HepG2 (cell line): ENCODE measurements around the gene ETV3L. TPM values are rescaled to one million over a fixed set of nuclear protein-coding genes. Genes with fewer than 3 reads are reported as not detected.

Experiments
- CREB1 ChIP-seq, 2 experiments: fragments of 450-650 bp in 1 of 2; IDR thresholded peaks; 2 replicates each; pipeline ENCODE4 v1.6.1; 2016 to 2017; ENCODE audit warnings: control low read depth in 1 of 2, mild to moderate bottlenecking in 1 of 2, missing compliant biosample characterization in 1 of 2, missing genetic modification characterization in 1 of 2
- PCBP1 ChIP-seq: fragments of 200-400 bp; formaldehyde crosslinking; IDR thresholded peaks from 2 replicates; pipeline ENCODE4 v1.6.1; 2017; ENCODE audit warnings: mild to moderate bottlenecking, low read depth, low read length, borderline replicate concordance
- RFX1 ChIP-seq: fragments of 450-650 bp; IDR thresholded peaks from 2 replicates; pipeline ENCODE4 v1.6.1; 2017
- THAP9 ChIP-seq: sonication (generic); formaldehyde crosslinking; IDR thresholded peaks from 2 replicates; pipeline ENCODE4; 2020; ENCODE audit warnings: missing genetic modification reagents, mild to moderate bottlenecking, borderline replicate concordance
- UBTF ChIP-seq: sonication (generic); formaldehyde crosslinking; IDR thresholded peaks from 2 replicates; pipeline ENCODE4 v1.4.0; 2020; ENCODE audit warnings: mild to moderate bottlenecking, missing genetic modification reagents
- ZKSCAN8 ChIP-seq: IDR thresholded peaks from 2 replicates; pipeline ENCODE4 v1.6.1; 2016; ENCODE audit warnings: borderline replicate concordance, missing genetic modification reagents, missing compliant biosample characterization
- ZNF138 ChIP-seq: sonication (generic); formaldehyde crosslinking; IDR thresholded peaks from 2 replicates; pipeline ENCODE4 v1.5.0; 2020; ENCODE audit warnings: mild to moderate bottlenecking, low read depth, missing genetic modification reagents
- ZNF17 ChIP-seq: sonication (generic); formaldehyde crosslinking; IDR thresholded peaks from 2 replicates; pipeline ENCODE4 v1.5.0; 2020; ENCODE audit warnings: mild to moderate bottlenecking, missing genetic modification reagents
- ZNF256 ChIP-seq: sonication (generic); formaldehyde crosslinking; conservative IDR thresholded peaks from 2 replicates; pipeline ENCODE4 v1.4.0; 2020; ENCODE audit warnings: missing genetic modification reagents
- ZNF326 ChIP-seq: sonication (generic); formaldehyde crosslinking; IDR thresholded peaks from 2 replicates; pipeline ENCODE4 v1.4.0; 2020; ENCODE audit warnings: missing genetic modification reagents, borderline replicate concordance
- ZNF44 ChIP-seq: sonication (generic); formaldehyde crosslinking; IDR thresholded peaks from 2 replicates; pipeline ENCODE4 v1.5.1; 2020; ENCODE audit warnings: mild to moderate bottlenecking, missing genetic modification reagents
- ZNF503 ChIP-seq: sonication (generic); formaldehyde crosslinking; IDR thresholded peaks from 2 replicates; pipeline ENCODE4 v1.4.0; 2020; ENCODE audit warnings: missing genetic modification reagents
- ZNF570 ChIP-seq: sonication (generic); formaldehyde crosslinking; IDR thresholded peaks from 2 replicates; pipeline ENCODE4 v1.4.0; 2020; ENCODE audit warnings: mild to moderate bottlenecking, missing genetic modification reagents, borderline replicate concordance
- ZNF883 ChIP-seq: sonication (generic); formaldehyde crosslinking; IDR thresholded peaks from 2 replicates; pipeline ENCODE4 v1.5.1; 2020; ENCODE audit warnings: mild to moderate bottlenecking, missing genetic modification reagents; ENCODE audit errors: not compliant biosample characterization
- polyA plus RNA-seq, 8 experiments: library from polyadenylated mRNA; depleted of rRNA in 3 of 8; stranded (reverse) in 7 of 8; unstranded in 1 of 8; fragments of >200 nt; fragmentation: Illumina TruSeq in 4 of 8; extraction: Trizol in 4 of 8; gene quantifications; 2 replicates each; pipeline versions ENCODE4 v1.2.1 to v1.2.3, GENCODE V29; 2011 to 2016; ENCODE audit warnings: low read depth in 4 of 8, missing spikeins in 1 of 8, mixed read lengths in 1 of 8; ENCODE audit not compliant: insufficient read depth in 1 of 8
- total RNA-seq, 5 experiments: library from RNA; depleted of rRNA; stranded (reverse); fragments of >200 nt; fragmentation: Illumina TruSeq; extraction: Trizol; gene quantifications; 2 replicates each; pipeline ENCODE4 v1.2.3, GENCODE V29; 2016; ENCODE audit warnings: low read depth in 1 of 5
- TF ChIP-seq, protein P1 (sequence below): sonication (generic); formaldehyde crosslinking; IDR thresholded peaks from 2 replicates; pipeline ENCODE4 v1.4.0; 2020; ENCODE audit warnings: low read depth, mild to moderate bottlenecking, missing genetic modification reagents
- TF ChIP-seq, protein P2 (sequence below): sonication (generic); formaldehyde crosslinking; IDR thresholded peaks from 2 replicates; pipeline ENCODE4 v1.9.0; 2021; ENCODE audit warnings: missing genetic modification reagents, borderline replicate concordance

Gene ETV3L
- total and polyA plus RNA-seq, 2 of the 13 experiments (the other 11 are each of a cell fraction or from before 2014, with no cell fraction given), result not detected

DNA sequence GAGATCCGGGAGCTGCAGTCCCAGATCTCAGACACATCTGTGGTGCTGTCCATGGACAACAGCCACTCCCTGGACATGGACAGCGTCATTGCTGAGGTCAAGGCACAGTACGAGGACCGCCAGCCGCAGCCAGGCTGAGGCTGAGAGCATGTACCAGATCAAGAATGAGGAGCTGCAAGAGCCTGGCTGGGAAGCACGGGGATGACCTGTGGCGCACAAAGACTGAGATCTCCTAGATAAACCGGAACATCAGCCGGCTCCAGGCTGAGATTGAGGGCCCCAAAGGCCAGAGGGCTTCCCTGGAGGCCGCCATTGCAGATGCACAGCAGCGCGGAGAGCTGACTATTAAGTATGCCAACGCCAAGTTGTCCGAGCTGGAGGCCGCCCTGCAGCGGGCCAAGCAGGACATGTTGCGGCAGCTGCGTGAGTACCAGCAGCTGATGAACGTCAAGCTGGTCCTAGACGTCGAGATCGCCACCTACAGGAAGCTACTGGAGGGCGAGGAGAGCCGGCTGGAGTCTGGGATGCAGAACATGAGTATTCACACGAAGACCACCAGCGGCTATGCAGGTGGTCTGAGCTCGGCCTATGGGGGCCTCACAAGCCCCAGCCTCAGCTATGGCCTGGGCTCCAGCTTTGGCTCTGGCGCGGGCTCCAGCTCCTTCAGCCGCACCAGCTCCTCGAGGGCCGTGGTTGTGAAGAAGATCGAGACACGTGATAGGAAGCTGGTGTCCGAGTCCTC, 25.5 kb downstream of the ETV3L start (continued):
- TF ChIP-seq ZNF503 (CRISPR knock-in tag) (no peak), CREB1 (IDR thresholded peaks at IDR 0.05) (no peak), CREB1 (CRISPR knock-in tag; IDR thresholded peaks at IDR 0.05) (no peak), ZKSCAN8 (no peak), THAP9 (CRISPR knock-in tag) (no peak; the same call in 1 of the 2 replicates), ZNF44 (CRISPR knock-in tag) (no peak), PCBP1 (no peak), ZNF17 (CRISPR knock-in tag) (no peak), RFX1 (no peak), UBTF (CRISPR knock-in tag) (peak; percentile 70; the same call in 1 of the 2 replicates), ZNF883 (CRISPR knock-in tag) (no peak), ZNF256 (CRISPR knock-in tag) (no peak), ZNF570 (CRISPR knock-in tag) (no peak), ZNF326 (no peak), ZNF138 (no peak)
- TF ChIP-seq, protein P1, sequence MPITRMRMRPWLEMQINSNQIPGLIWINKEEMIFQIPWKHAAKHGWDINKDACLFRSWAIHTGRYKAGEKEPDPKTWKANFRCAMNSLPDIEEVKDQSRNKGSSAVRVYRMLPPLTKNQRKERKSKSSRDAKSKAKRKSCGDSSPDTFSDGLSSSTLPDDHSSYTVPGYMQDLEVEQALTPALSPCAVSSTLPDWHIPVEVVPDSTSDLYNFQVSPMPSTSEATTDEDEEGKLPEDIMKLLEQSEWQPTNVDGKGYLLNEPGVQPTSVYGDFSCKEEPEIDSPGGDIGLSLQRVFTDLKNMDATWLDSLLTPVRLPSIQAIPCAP (CRISPR knock-in tag), result no peak
- TF ChIP-seq, protein P2, sequence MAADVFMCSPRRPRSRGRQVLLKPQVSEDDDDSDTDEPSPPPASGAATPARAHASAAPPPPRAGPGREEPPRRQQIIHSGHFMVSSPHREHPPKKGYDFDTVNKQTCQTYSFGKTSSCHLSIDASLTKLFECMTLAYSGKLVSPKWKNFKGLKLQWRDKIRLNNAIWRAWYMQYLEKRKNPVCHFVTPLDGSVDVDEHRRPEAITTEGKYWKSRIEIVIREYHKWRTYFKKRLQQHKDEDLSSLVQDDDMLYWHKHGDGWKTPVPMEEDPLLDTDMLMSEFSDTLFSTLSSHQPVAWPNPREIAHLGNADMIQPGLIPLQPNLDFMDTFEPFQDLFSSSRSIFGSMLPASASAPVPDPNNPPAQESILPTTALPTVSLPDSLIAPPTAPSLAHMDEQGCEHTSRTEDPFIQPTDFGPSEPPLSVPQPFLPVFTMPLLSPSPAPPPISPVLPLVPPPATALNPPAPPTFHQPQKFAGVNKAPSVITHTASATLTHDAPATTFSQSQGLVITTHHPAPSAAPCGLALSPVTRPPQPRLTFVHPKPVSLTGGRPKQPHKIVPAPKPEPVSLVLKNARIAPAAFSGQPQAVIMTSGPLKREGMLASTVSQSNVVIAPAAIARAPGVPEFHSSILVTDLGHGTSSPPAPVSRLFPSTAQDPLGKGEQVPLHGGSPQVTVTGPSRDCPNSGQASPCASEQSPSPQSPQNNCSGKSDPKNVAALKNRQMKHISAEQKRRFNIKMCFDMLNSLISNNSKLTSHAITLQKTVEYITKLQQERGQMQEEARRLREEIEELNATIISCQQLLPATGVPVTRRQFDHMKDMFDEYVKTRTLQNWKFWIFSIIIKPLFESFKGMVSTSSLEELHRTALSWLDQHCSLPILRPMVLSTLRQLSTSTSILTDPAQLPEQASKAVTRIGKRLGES, result no peak
